ENCODE measurements around the gene MEIS1. TPM values are rescaled to one million over a fixed set of nuclear protein-coding genes. Genes with fewer than 3 reads are reported as not detected.

The MEIS1 gene
- total and polyA plus RNA-seq, 2 of the 8 experiments (the other 6 are each of a cell fraction or from before 2014, with no cell fraction given): 0.17 to 1.2 TPM

DNA sequence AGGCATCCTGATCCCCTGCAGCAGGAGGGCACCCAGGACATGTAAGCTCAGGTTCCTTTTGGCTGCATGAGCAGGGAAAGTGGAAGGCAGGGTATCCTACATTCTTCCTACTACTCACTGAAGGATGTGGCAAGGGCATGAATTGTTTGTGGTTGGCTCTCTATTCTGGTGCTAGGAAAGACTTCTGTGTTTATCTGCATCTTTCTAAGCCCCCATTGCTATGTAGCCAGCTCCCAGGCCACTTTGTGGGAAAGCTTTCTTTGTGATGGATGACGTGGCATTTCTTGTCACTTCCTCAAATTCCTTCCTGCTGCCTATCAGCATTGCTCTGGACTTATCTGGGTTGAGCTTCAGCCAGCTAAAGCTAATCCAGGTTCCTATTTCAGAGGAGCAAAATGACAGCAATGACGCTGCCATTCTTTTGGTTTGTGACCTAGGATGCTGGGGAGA lies 46.2 kb downstream of the MEIS1 start:
- DNase-seq (ENCODE audit: low read depth in 1 of 2, low spot score in 2 of 2): peak in 1 of 2 experiments; percentile 15
- Histone ChIP-seq H3K4me2 (ENCODE audit: insufficient read depth in 1 of 2, low read depth in 2 of 2, low read length in 2 of 2) (peak overlapping the region; percentile 13 to 14; a peak in 1 of 4 replicates), H3K4me3 (ENCODE audit: extremely low read depth in 1 of 4, insufficient read depth in 2 of 4, low read depth in 3 of 4, low read length in 4 of 4) (no peak overlapping the region), H3K56ac (replicated peaks; ENCODE audit: insufficient read length, low read depth, low read length) (no peak overlapping the region), H2BK20ac (ENCODE audit: low read length) (no peak overlapping the region), H3K4me1 (replicated peaks in 1 of 4; ENCODE audit: control insufficient read depth in 3 of 4, insufficient read depth in 4 of 4, low read length in 3 of 4) (peaks cover 0 to 4% (median 3%) of the 10 kb centered on the region in 4 experiments; a peak in 4 of 7 replicates), H3K36me3 (ENCODE audit: control insufficient read depth in 2 of 4, insufficient read depth in 4 of 4, low read length in 3 of 4) (no peaks in the 10 kb centered on the region), H3K14ac (ENCODE audit: insufficient read length) (no peak overlapping the region), H4K8ac (ENCODE audit: extremely low read depth, insufficient read depth, low read length) (no peak overlapping the region), H3K23me2 (ENCODE audit: low read depth, low read length) (no peaks in the 10 kb centered on the region), H3K27ac (ENCODE audit: low read depth, low read length) (0 out of 2 replicates have a peak overlapping the region, but pooled peaks have one; percentile 19), H2BK12ac (ENCODE audit: low read depth, low read length) (peak overlapping the region; percentile 13; the same call in 1 of the 2 replicates), H3K9me3 (ENCODE audit: insufficient read depth in 2 of 2, low read depth in 1 of 2, low read length in 1 of 2) (no peaks in the 10 kb centered on the region), H4K91ac (replicated peaks; ENCODE audit: insufficient read length, low read length) (no peak overlapping the region), H3K9ac (replicated peaks in 1 of 4; ENCODE audit: extremely low read depth in 1 of 4, low read depth in 3 of 4, low read length in 3 of 4) (peak overlapping the region in 1 of 4 experiments; percentile 33; a peak in 2 of 7 replicates), H2AK5ac (ENCODE audit: low read depth, low read length) (no peak overlapping the region), H3K79me2 (ENCODE audit: control insufficient read depth in 1 of 2, insufficient read depth in 2 of 2, low read length in 2 of 2) (no peaks in the 10 kb centered on the region), H3K79me1 (ENCODE audit: low read depth, low read length) (no peaks in the 10 kb centered on the region), H3K18ac (ENCODE audit: extremely low read depth, low read length) (no peak overlapping the region), H4K5ac (ENCODE audit: insufficient read length, low read depth, low read length) (no peak overlapping the region), H4K20me1 (replicated peaks in 1 of 2; ENCODE audit: control insufficient read depth in 1 of 2, insufficient read depth in 2 of 2, low read length in 2 of 2) (no peaks in the 10 kb centered on the region), H3K27me3 (replicated peaks in 1 of 4; ENCODE audit: control insufficient read depth in 3 of 4, extremely low read depth in 1 of 4, insufficient read depth in 3 of 4, low read length in 3 of 4) (no peaks in the 10 kb centered on the region), H2BK15ac (ENCODE audit: low read length) (no peak overlapping the region), H3K4ac (replicated peaks; ENCODE audit: insufficient read length, low read depth, low read length) (no peak overlapping the region), H2BK120ac (replicated peaks; ENCODE audit: low read depth, low read length) (no peak overlapping the region), H2AFZ (ENCODE audit: low read length) (peak overlapping the region; percentile 88), H3K23ac (ENCODE audit: insufficient read length) (no peak overlapping the region), H2BK5ac (ENCODE audit: low read depth, low read length) (no peak overlapping the region)
- ChIA-PET CTCF (ENCODE audit: partially characterized antibody) (interaction anchor here (0.5 to 0.6 kb wide), 2 partner anchors 44 to 655 kb away, joined by 3 to 5 read pairs; no protein-coding TSS in a partner anchor), POLR2A (ENCODE audit: partially characterized antibody) (no interaction called here)
- no peak for FAIRE-seq
- WGBS, 2 experiments (ENCODE audit: extremely low coverage in 1 of 2, insufficient coverage in 1 of 2, insufficient read length in 1 of 2, insufficient replicate concordance in 2 of 2, low coverage in 1 of 2, low lambda C conversion rate in 2 of 2, missing lambda C conversion rate in 1 of 2): 70% methylated on average over 2 of the region's 2 CpGs; no CpG with 5 or more reads in 1 of the 2 experiments
- TF ChIP-seq MAFK (IDR thresholded peaks at IDR 0.05; ENCODE audit: low read depth, low read length) (peak; percentile 65), EZH2 (IDR thresholded peaks at IDR 0.05; ENCODE audit: low read depth, low read length, severe bottlenecking) (no peak), TEAD4 (IDR thresholded peaks at IDR 0.05; ENCODE audit: low read depth, low read length) (0 out of 2 replicates have a peak, but pooled peaks have one; percentile 4), FOSL1 (IDR thresholded peaks at IDR 0.05; ENCODE audit: insufficient read depth, low read depth, low read length) (no peak), BACH1 (IDR thresholded peaks at IDR 0.05; ENCODE audit: low read length) (peak; percentile 43; the same call in 1 of the 2 replicates), CREB1 (IDR thresholded peaks at IDR 0.05) (peak; percentile 45; the same call in 1 of the 2 replicates)

Data from H1 (cell line).